NCI-H1048 (cell line): ENCODE data around the gene CDH3.

Source experiments
- DNase-seq: peaks from one replicate; lab custom pipeline; 2025; lab: John Stamatoyannopoulos, UW

The CDH3 gene

DNA sequence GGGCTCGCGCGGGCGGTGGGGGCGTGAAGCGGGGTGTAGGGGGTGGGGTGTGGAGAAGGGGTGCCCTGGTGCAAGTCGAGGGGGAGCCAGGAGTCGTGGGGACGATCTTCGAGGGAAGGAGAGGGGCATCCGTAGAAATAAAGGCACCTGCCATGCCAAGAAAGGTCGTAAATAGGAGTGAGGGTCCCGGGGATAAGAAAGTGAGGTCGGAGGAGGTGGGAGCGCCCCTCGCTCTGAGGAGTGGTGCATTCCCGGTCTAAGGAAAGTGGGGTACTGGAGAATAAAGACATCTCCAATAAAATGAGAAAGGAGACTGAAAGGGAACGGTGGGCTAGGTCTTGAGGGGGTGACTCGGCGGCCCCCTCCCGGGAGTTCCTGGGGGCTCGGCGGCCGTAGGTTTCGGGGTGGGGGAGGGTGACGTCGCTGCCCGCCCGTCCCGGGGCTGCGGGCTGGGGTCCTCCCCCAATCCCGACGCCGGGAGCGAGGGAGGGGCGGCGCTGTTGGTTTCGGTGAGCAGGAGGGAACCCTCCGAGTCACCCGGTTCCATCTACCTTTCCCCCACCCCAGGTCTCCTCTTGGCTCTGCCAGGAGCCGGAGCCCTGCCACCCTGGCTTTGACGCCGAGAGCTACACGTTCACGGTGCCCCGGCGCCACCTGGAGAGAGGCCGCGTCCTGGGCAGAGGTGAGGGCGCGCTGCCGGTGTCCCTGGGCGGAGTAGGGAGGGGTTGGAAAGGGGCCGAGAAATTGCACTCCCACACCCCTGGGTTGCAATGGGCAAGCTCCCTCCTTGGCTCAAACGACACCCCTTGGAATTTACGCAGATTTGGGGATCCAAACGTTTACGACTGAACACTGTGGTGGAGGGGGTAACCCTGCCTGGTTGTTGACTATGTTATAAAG, 92.9 kb downstream of the CDH3 start:
- no peak for DNase-seq

DNA sequence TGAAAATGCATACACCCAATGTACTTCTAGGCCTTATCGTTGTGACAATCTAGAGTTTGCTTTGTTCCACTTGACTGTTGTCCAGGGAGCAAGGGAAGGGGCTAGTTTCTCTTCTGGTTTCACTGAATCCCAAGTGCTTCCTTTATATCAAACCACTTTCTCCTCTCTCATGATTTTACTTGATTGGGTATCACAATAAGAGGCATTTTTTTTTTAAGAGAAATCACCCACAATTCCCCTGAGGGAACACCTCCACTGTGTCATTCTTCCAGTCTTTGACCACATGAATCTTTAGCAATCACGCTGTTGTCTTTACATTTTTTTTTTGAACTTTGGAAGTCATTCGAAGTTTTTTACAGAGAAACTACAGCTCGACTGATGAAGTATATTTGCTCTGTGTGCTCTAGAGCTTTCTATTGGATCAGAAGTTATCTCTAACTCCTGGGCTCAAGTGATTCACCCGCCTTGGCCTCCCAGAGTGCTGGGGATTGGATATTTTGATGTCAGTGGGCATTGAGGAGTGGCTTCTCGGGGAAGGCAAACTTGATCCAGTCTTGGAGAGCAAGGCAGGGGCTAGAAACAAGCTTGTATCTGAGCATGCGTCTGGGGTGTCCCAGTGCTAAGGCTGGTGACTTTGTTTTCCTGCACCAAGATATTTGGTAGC, 95.0 kb downstream of the CDH3 start:
- DNase-seq, result no peak

DNA sequence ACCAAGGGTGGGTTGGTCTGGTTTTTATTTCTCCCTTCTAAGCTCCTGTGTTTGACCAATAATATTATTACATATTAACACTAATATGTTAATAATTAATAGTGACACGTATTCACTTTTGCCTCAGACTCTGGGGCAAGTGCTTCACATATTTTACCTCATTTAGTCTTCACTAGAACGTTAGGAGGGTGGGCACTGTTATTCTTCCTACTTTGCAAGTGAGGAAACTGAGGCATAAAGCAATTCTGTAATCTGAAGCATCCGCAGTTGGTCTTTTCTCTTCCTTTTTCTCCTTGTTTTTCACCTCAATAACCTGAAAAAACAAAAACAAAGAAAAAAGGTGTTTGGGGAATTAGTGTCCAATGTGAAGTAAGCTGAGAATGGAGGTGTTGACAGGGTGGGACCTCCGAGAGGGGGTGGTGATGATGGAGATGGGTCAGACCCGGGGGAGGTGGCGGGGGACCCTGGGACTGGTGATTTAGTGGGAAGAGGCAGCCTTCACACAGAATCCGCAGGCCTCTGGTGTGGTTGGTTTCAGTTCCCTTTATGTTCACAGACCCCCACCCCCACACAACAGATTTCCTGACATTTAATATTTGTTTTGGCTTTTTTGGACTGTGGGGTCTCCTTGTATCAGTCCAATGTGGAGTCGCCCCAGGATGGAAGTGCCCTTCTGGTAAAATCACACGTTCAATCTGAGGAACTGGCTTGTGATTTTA, 95.7 kb downstream of the CDH3 start:
- DNase-seq, result no peak

DNA sequence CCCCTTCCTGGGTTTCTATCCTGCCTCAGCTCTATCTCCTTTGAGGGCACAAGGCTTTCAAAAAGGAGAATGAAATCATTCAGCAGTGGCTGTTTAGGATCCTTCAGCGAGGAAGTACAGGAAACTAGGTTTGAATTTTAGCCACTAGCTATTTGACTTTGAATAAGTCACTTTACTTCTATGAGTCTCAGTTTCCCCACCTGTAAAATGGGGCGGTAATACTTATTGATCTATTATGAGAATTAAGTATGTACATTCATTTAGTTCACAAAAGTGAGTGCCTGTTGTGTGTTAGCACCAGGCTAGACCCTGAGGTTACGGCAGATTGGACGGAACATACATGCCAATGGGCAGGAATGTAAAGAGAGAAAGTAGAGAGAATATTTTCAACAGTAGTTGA, 98.6 kb downstream of the CDH3 start:
- no peak for DNase-seq

DNA sequence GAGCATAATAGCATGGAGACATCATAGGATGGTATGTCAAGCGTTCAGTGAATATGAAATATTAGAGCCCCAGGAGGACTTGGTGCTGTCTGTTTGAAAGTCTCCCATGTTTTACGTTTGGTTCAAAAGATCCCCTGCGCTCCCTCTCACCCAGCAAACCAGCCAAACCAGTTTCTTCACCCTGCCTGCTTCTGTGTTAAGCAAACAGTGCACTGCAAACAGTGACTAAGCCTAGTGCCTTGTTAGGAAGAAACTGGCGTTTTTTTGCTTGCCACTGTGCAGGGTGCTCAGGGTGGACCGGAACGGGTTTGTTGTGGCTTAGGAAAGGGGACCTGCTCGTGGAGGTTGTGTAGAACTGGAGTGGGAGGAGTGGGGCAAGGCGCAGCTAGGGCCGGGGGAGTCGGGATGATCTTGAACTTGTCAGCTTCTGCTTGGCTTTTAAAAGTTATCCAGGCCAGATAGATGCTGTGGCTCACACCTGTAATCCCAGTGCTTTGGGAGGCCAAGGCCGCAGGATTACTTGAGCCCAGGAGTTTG, 99.7 kb downstream of the CDH3 start:
- peak; percentile 42 for DNase-seq

DNA sequence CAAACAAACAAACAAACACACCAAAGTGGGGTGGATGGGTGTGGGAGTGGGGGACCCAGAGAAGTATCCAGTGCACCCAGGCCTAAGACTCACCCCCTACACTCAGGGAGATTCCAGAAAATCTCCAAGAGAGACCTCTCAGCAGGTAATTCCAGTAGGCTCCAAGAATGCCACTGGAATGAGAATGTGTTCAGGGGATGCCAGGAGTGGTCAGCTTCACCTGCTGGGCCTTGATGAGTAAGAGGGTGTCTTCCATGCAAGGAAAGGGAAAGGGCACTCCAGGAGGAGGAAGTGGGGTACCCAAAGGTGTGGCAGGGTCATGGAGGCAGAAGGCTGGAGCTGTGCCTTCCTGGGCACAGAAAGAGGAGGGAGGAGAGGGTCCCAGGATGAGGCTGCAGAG, 101.8 kb downstream of the CDH3 start:
- DNase-seq, result no peak

DNA sequence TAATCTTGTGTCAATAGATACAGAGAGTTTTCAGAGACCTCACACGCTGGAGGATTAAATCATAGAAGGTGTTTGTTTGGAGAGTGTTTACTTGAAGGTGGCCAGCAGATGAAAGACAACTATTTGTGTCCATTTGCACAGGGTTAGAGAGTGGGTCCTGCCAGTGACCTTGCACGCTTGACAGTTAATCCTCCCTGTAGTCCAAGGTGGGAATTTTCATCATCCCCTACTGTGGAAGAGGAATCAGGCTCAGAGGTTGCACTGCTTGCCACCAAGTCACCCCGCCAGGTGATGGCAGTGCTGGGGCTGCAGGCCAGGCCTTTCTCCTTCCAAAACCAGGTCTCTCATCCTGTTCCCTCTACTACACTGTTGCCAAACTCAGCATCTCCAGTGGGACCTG, 104.3 kb downstream of the CDH3 start:
- no peak for DNase-seq
